GM19025 (cell line): ENCODE data around the gene HBM.
"Not testable (repeated sequence)": the region's sequence is repeated elsewhere in the genome, so short reads cannot be mapped to it uniquely, and the experiment has no call there.

Source experiments
- ATAC-seq: cut with Tn5 transposase; IDR thresholded peaks from one replicate; pipeline ENCODE4 v1.9.1; 2021; ENCODE audit warnings: mild to moderate bottlenecking, low read depth, moderate library complexity; ENCODE audit not compliant: unreplicated experiment

Gene HBM

DNA sequence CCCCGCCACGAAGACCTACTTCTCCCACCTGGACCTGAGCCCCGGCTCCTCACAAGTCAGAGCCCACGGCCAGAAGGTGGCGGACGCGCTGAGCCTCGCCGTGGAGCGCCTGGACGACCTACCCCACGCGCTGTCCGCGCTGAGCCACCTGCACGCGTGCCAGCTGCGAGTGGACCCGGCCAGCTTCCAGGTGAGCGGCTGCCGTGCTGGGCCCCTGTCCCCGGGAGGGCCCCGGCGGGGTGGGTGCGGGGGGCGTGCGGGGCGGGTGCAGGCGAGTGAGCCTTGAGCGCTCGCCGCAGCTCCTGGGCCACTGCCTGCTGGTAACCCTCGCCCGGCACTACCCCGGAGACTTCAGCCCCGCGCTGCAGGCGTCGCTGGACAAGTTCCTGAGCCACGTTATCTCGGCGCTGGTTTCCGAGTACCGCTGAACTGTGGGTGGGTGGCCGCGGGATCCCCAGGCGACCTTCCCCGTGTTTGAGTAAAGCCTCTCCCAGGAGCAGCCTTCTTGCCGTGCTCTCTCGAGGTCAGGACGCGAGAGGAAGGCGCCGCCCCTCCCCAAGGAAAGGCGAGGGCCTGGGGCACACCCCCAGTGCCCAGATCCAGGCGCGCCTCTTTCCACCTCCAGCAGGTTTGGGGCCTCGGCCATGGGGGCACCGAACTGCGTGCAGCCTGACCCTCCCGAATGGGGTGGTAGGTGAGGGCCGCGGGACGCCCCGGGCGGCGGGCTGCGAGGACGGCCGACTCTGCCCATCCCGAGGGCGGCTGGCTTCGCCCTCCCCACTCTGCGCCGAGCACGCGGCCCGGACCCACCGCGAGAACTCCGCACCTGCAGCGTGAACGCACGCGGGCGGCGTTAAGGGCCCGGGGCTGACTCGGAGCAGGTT lies 15.1 kb downstream of the HBM start:
- no peak for ATAC-seq

DNA sequence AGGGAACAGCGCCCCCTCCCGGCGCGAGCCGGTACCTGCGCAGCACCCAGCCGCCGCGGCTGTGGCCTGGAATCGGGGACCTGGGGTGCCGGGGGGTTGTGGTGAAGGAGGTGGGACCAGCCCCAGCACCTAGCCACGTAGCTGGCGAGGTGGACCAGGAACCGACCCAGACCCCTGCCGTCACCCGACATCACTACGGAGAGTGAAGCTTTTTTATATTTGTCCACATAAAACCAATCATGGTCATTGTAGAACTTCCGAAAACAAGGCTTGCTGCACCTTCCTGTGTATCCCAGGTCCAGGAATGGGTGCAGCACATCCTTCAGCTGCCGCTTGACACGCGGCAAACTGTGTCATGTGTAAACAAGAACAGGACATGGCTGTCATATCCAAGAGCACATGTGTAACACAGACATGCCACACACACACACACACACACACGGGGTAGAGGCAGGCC lies 15.8 kb downstream of the HBM start:
- no peak for ATAC-seq

DNA sequence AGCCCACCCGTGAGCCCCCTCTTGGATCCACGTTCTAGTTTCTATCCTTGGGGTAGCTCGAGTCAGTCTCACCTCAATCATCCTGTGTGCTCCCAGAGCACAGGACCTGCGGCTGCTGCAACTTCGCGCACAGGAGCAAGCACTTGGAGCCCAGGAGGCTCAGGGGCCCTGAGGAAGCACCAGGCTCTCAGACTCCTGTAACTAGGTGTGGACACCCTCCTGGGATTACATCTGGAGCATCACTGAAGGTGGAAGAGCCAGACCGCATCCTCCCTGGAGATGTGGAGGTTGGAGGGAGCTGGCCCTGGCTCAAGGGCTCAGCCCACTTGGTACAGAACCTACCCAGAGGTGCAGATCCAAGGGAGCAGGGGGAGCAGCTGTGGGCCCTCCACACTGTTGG lies 17.2 kb downstream of the HBM start:
- no peak for ATAC-seq

GRCh38 chr16:185213-185612 lies 19.4 kb downstream of the HBM start:
- no peak for ATAC-seq

- no peak for ATAC-seq
Measured at GRCh38 chr16:185691-186090, 19.9 kb downstream of the HBM start.

GRCh38 chr16:187330-187729 lies 21.6 kb downstream of the HBM start:
- no peak for ATAC-seq

DNA sequence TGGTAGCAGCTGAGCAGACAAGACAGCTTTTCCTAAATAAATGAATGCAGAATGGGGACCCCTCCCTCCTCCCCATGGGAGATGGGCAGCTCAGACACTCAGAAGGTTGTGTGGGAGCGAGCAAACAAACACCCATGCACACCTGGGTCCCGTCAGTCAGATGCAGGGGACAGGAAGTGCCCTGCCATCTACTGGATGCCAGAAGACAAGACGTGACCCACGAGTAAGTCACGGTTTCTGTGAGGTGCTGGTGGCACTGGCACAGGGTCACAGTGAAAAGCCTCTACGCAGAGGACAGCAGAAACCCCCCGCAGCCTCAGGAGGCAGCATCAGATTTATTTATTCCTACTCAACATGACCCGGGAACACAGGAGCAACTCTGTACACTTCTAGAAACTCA lies 22.9 kb downstream of the HBM start:
- ATAC-seq: no peak

- no peak for ATAC-seq
Measured at GRCh38 chr16:189604-190186, 23.9 kb downstream of the HBM start.

- no peak for ATAC-seq
Measured at GRCh38 chr16:191831-192230, 26.1 kb downstream of the HBM start.

DNA sequence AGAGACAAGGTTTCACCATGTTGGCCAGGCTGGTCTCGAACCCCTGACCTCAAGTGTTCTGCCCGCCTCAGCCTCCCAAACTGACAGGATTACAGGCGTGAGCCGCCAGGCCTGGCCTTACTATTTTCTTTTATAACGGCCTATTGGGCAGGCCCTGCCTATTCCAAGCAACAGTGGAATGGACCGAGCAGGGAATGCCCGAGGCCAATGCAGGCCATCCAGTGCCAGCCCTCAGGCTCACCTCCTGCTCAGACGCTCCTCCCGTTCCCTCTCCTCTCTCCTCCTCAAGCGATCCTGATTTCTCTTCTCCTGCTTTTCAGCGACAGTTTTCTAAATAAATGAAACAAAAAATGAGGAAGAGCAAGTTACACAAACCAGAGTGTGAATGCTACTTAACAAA lies 26.9 kb downstream of the HBM start:
- ATAC-seq: no peak

DNA sequence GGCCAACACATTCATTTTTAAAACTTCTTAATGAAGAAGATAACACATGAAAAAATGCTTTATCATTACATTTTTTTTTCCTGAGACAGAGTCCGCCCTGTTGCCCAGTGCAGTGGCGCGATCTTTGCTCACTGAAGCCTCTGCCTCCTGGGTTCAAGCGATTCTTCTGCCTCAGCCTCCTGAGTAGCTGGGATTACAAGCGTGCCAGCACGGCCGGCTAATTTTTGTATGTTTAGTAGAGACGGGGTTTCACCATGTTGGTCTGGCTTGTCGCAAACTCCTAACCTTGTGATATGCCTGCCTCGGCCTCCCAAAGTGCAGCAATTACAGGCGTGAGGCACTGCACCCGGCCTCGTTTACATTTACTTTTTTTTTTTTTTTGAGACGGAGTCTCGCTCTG lies 27.7 kb downstream of the HBM start:
- no peak for ATAC-seq

DNA sequence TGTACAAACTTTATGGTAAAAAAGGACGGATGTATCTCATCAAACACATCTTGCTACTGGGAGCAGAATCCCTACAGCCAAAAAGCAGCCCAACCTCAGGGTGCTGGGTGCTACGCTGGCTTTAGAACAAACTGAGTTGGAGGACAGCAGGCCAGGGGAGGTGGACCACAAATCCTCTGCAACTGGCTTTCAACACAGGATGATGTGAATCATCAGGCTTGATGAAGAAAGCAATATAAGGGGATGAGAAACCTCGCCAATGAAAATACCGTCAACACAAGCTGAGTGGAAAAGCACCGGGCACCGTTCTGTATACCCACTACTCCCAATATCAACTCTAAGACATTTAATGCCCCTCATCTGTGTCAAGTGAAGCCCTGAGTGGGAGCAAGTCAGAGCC lies 28.7 kb downstream of the HBM start:
- ATAC-seq: no peak

- no peak for ATAC-seq
Measured at GRCh38 chr16:200388-200787, 34.6 kb downstream of the HBM start.

DNA sequence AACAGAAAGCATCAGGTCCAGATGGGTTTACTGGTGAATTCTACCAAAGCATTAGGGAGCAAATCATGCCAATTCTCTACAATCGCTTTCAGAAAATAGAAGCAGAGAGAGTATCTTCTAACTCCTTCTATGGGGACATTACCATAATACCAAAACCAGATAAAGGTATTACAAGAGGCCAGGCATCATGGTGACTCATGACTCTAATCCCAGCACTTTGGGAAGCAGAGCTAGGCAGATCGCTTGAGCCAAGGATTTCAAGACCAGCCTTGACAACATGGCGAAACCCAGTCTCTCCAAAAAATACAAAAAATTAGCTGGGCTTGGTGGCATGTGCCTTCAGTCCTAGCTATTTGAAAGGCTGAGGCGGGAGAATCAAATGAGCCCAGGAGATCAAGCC lies 37.5 kb downstream of the HBM start:
- ATAC-seq: no peak

DNA sequence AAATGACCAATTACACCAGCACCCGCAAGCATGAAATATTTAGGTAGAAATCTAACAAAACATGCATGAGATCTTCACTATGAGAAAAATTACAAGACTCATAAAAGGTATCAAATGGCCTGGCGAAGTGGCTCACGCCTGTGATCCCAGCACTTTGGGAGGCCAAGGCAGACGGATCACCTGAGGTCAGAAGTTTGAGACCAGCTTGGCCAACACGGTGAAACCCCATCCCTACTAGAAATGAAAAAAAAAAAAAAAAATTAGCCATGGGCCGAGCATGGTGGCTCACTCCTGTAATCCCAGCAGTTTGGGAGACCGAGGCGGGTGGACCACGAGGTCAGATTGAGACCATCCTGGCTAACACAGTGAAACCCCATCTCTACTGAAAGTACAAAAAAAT lies 38.3 kb downstream of the HBM start:
- ATAC-seq: not testable (repeated sequence)

DNA sequence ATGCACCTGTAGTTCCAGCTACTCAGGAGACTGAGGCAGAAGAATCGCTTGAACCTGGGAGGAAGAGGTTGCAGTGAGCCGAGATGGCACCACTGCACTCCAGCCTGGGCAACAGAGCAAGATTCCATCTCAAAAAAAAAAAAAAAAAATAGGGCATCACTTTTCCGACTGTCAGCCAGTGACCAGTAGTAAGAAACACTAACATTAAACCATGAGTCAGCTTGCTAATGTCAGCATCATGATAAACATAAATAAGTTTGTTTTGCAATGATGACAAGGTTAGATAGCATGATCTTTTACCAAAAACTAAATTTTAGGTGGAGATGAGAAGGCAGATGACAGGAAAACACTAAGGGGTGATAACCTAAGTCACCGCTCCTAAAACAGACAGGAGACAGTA lies 43.6 kb downstream of the HBM start:
- ATAC-seq: not testable (repeated sequence)

- not testable (repeated sequence) for ATAC-seq
Measured at GRCh38 chr16:211631-212180, 45.9 kb downstream of the HBM start.

GRCh38 chr16:212999-213398 lies 47.2 kb downstream of the HBM start:
- no peak for ATAC-seq
